ENCODE data around the gene CTSH.
A peak's percentile ranks its signal among the peaks of the same experiment; 100 is the strongest.
"Not testable (repeated sequence)": the region's sequence is repeated elsewhere in the genome, so short reads cannot be mapped to it uniquely, and the experiment has no call there.

The CTSH gene

GRCh38 chr15:78875107-78875914 lies 69.5 kb downstream of the CTSH start:
- Histone ChIP-seq H3K4me3 (ENCODE audit: low read depth, low read length) (peak overlapping the region; percentile 100), H2AFZ (no peak overlapping the region), H3K9me3 (ENCODE audit: control insufficient read depth, low read length) (no peaks in the 10 kb centered on the region), H3K4me1 (peaks cover 6% of the 10 kb centered on the region), H3K27ac (no peak overlapping the region), H3K36me3 (ENCODE audit: control insufficient read depth, insufficient read depth, low read length) (no peaks in the 10 kb centered on the region), H3K9ac (no peak overlapping the region), H3K27me3 (ENCODE audit: control insufficient read depth, insufficient read depth, low read length) (no peaks in the 10 kb centered on the region), H3K79me2 (peaks cover 25% of the 10 kb centered on the region), H3K4me2 (ENCODE audit: low read length) (peak overlapping the region; percentile 64)
- TF ChIP-seq CTCF (IDR thresholded peaks at IDR 0.05): no peak

DNA sequence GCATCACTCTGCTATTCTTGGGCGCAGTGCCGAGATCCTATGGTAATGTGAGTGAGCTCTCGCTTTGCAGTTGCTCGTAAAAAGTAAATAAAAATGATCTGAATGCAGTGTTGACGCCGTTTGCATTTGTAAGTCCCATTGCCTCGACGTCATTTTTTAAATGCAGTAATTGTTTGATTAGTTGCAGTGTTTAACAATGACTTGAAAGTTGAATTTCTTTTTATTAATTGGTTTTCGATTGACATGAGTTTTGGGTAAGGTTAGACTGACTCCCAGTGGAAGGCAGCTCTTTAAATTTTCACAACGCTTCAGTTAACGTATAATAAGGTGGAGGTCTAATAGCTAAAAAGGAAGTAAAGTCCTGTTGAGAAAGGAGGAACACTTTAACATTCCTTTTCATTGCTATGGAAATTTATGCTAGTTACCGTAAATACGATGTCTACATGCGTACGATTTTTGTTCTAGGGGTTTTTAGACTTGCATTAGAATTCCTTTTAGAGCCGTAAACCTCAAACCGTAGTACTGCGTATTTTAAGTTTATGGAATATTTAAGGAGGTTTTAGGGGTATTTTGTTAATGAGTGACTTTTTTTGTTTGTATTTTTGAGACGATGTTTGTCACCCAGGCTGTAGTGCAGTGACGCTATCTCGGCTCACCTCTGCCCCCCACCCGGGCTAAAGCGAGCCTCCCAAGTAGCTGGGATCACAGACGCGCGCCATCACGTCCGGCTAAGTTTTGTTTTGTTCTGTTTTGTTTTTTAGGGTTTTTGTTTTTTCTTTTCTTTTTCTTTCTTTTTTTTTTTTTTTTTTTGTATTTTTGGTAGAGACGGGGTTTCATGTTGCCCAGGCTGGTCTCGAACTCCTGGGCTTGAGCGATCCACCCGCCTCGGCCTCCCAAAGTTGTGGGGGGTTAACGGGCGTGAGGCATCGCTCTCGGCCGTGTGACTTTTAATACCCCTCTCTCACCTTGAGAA lies 70.8 kb downstream of the CTSH start:
- Histone ChIP-seq H3K4me1 (peaks cover 6% of the 10 kb centered on the region), H3K9ac (no peak overlapping the region)

GRCh38 chr15:78872972-78873792 lies 71.7 kb downstream of the CTSH start:
- Histone ChIP-seq H2AFZ (peak overlapping the region; percentile 82), H3K9ac (peak overlapping the region; percentile 99), H3K79me2 (peaks cover 25% of the 10 kb centered on the region), H3K4me3 (ENCODE audit: low read depth, low read length) (peak overlapping the region; percentile 100), H3K9me3 (ENCODE audit: control insufficient read depth, low read length) (no peaks in the 10 kb centered on the region), H3K36me3 (ENCODE audit: control insufficient read depth, insufficient read depth, low read length) (no peaks in the 10 kb centered on the region), H3K27ac (peak overlapping the region; percentile 100), H3K4me2 (ENCODE audit: low read length) (peak overlapping the region; percentile 64), H3K4me1 (peaks cover 6% of the 10 kb centered on the region), H3K27me3 (ENCODE audit: control insufficient read depth, insufficient read depth, low read length) (no peaks in the 10 kb centered on the region)
- TF ChIP-seq CTCF (IDR thresholded peaks at IDR 0.05): peak; percentile 6

More for the DNA sequence above, 70.8 kb downstream of the CTSH start:
- no peaks in the 10 kb centered on the region for H3K36me3 ChIP-seq (ENCODE audit: control insufficient read depth, insufficient read depth, low read length)
- no peaks in the 10 kb centered on the region for H3K27me3 ChIP-seq (ENCODE audit: control insufficient read depth, insufficient read depth, low read length)
- no peaks in the 10 kb centered on the region for H3K9me3 ChIP-seq (ENCODE audit: control insufficient read depth, low read length)
- H2AFZ ChIP-seq: no peak overlapping the region
- H3K4me2 ChIP-seq (ENCODE audit: low read length): peak overlapping the region; percentile 64
- H3K4me3 ChIP-seq (ENCODE audit: low read depth, low read length): peak overlapping the region; percentile 100
- peak overlapping the region; percentile 100 for H3K27ac ChIP-seq
- peaks cover 25% of the 10 kb centered on the region for H3K79me2 ChIP-seq
- no peak for TF ChIP-seq CTCF (IDR thresholded peaks at IDR 0.05)

DNA sequence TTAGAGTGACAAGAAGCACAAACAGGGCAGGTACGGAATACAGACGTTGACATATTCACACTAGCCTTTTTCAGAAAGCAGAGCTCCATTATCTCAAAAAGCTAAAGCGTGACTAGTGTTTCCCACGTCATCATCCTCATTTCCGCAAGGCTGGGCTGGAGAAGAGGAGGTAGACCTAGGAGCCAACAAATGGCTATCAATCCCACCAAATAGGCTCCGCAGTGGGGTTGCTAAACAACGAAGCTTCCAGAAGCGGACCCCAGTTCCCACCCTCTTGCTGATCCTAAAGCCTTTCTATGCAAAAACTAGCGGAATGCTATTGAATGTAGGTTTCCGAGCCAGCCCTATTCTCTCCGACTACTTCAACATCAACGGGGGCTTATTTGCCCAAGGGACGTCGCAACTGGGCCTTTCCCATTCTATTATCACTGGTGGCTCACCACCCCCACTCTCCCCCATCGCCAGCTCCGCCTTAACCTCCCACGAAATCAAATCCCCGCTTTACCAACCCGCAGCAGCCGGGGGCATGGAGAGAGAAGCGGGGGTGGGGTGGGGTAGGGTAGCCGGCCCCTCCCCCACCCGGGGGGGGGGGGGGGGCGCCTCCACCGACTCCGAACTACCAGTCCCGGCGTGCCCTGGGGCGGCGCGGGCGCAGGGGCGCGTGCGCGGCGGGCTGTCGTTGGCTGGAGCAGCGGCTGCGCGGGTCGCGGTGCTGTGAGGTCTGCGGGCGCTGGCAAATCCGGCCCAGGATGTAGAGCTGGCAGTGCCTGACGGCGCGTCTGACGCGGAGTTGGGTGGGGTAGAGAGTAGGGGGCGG lies 72.5 kb downstream of the CTSH start, which contains the start of gene MORF4L1:
TSS of gene MORF4L1 (plus strand) at position 736 of the 817 bp plus-strand sequence. CDS start 128 bp downstream, outside the sequence.
- peak within 1 kb of the TSS; percentile 99 for H3K9ac ChIP-seq
- H3K9me3 ChIP-seq (ENCODE audit: control insufficient read depth, low read length): no peaks in the 10 kb centered on the region
- H2AFZ ChIP-seq: peak within 1 kb of the TSS; percentile 89
- H3K27me3 ChIP-seq (ENCODE audit: control insufficient read depth, insufficient read depth, low read length): no peaks in the 10 kb centered on the region
- peak within 1 kb of the TSS; percentile 69 for H3K4me2 ChIP-seq (ENCODE audit: low read length)
- H3K4me3 ChIP-seq (ENCODE audit: low read depth, low read length): peak within 1 kb of the TSS; percentile 100
- H3K79me2 ChIP-seq: peaks cover 20% of the 10 kb centered on the region
- TF ChIP-seq CTCF (IDR thresholded peaks at IDR 0.05): no peak
- H3K36me3 ChIP-seq (ENCODE audit: control insufficient read depth, insufficient read depth, low read length): no peaks in the 10 kb centered on the region
- H3K4me1 ChIP-seq: peaks cover 3% of the 10 kb centered on the region
- peak within 1 kb of the TSS; percentile 100 for H3K27ac ChIP-seq

DNA sequence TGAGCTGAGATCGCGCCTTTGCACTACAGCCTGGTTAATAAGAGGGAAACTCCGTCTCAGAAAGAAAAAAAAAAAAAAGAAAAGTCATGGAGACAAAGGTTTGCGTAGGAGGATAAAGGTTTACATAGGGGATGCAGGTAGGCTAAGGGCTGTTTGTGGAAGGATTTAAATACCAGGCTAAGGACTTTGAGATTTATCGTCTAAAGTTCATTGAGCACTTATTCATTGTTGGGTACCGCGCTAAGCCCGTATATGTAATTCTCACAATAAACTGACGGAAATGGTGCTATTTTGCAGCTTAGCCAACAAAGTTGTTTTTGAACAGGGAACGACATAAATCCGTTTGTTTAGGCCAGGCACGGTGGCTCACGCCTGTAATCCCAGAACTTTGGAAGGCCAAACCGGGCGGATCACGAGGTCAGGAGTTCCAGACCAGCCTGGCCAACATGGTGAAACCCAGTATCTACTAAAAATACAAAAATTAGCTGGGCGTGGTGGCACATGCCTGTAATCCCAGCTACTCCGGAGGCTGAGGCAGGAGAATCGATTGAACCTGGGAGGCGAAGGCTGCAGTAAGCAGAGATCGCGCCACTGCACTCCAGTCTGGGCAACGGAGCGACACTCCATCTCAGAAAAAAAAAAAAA lies 73.2 kb downstream of the CTSH start:
- not testable (repeated sequence) for H3K27ac ChIP-seq; H3K27me3 ChIP-seq (ENCODE audit: control insufficient read depth, insufficient read depth, low read length); H3K9me3 ChIP-seq (ENCODE audit: control insufficient read depth, low read length); H3K36me3 ChIP-seq (ENCODE audit: control insufficient read depth, insufficient read depth, low read length); H3K4me1 ChIP-seq; H3K4me2 ChIP-seq (ENCODE audit: low read length); H3K4me3 ChIP-seq (ENCODE audit: low read depth, low read length); H3K9ac ChIP-seq
- Histone ChIP-seq H2AFZ (peak overlapping the region; percentile 89), H3K79me2 (peaks cover 16% of the 10 kb centered on the region)
